ENCODE measurements around the gene MPHOSPH10. TPM values are rescaled to one million over a fixed set of nuclear protein-coding genes. Genes with fewer than 3 reads are reported as not detected.
"Not testable (repeated sequence)": the region's sequence is repeated elsewhere in the genome, so short reads cannot be mapped to it uniquely, and the experiment has no call there.

Gene MPHOSPH10
- total RNA-seq (10 to 100 TPM; 28.3 to 42.3 TPM), total RNA-seq (36.5 to 105 reads per million in 2 donors)

GRCh38 chr2:71130152-71130904 lies at the start of gene MPHOSPH10, which contains the start of gene MCEE:
TSS of gene MPHOSPH10 (plus strand) at chr2:71130634. CDS start at chr2:71130666, 32 bp downstream.
TSS of gene MCEE (minus strand) at chr2:71130229. CDS start at chr2:71130219, 10 bp downstream.
- Mint-ChIP-seq H3K27ac (no peak within 1 kb of the TSS), H3K27me3 (no peaks in the 10 kb centered on the region), H3K36me3 (ENCODE audit: low read depth) (peaks cover 2% of the 10 kb centered on the region), H3K4me1 (peaks cover 12% of the 10 kb centered on the region), H3K4me3 (no peak within 1 kb of the TSS)
- no peaks in the 10 kb centered on the region for H3K9me3 ChIP-seq (ENCODE audit: control insufficient read depth, low read length, poor library complexity, severe bottlenecking)
- DNase-seq: peak; percentile 78 to 86 (median 82)
- peak; percentile 91 for ATAC-seq

GRCh38 chr2:71082402-71083252 lies 47.8 kb upstream of the MPHOSPH10 start:
- Mint-ChIP-seq H3K4me3 (peak overlapping the region; percentile 39), H3K27ac (no peak overlapping the region), H3K4me1 (peaks cover 5% of the 10 kb centered on the region), H3K36me3 (ENCODE audit: low read depth) (peaks cover 8% of the 10 kb centered on the region), H3K27me3 (peaks cover 10% of the 10 kb centered on the region)
- DNase-seq (no peak), ATAC-seq (peak; percentile 35)
- no peaks in the 10 kb centered on the region for H3K9me3 ChIP-seq (ENCODE audit: control insufficient read depth, low read length, poor library complexity, severe bottlenecking)

DNA sequence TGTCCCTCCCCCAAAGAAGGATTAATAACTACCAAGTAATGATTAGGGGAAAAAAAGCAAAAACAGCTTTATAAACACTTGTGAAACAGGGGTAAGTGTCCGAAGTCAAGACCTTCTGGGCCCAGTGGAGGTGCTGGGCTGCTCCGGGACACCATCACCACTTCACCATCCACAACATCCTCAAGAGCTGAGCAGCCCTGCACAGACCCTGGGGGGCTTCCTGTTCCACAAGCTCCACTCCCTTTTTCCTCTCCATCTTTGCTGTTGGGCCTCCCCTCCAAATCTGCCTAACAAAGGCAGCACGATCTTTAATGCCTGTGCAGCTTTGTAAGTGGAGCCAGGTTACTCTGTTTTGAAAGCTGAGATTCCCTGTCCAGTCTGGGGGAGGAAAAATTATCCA lies 47.1 kb upstream of the MPHOSPH10 start:
- ATAC-seq; H3K4me3 Mint-ChIP-seq; H3K27ac Mint-ChIP-seq; H3K9me3 ChIP-seq (ENCODE audit: control insufficient read depth, low read length, poor library complexity, severe bottlenecking); H3K36me3 Mint-ChIP-seq (ENCODE audit: low read depth); H3K4me1 Mint-ChIP-seq; DNase-seq: not testable (repeated sequence)
- peaks cover 14% of the 10 kb centered on the region for H3K27me3 Mint-ChIP-seq

DNA sequence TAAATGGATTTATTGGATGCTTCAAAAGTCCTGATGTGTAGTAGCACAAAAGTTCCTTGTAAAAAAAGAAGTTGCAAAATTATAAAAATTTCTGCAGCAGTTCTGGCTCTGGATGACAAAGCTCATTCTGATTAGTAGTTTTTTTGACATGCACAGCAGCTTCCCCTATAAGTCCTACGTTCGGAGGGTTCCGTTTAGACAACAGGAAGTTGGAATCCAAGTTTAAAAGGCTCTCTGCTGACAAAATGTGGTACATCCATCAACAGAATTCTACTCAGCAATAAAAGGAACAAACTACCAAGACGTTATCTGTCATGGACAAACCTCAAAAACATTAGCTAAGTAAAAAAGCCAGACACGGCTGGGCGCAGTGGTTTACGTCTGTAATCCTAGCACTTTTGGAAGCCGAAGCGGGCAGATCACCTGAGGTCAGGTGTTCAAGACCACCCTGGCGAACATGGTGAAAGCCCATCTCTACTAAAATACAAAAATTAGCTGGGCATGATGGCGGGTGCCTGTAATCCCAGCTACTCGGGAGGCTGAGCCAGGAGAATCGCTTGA lies 46.6 kb upstream of the MPHOSPH10 start:
- not testable (repeated sequence) for H3K36me3 Mint-ChIP-seq (ENCODE audit: low read depth); H3K4me1 Mint-ChIP-seq; DNase-seq; H3K9me3 ChIP-seq (ENCODE audit: control insufficient read depth, low read length, poor library complexity, severe bottlenecking); ATAC-seq; H3K27ac Mint-ChIP-seq
- H3K27me3 Mint-ChIP-seq: peaks cover 19% of the 10 kb centered on the region
- H3K4me3 Mint-ChIP-seq: peak overlapping the region; percentile 60

- not testable (repeated sequence) for DNase-seq; H3K27ac Mint-ChIP-seq; H3K36me3 Mint-ChIP-seq (ENCODE audit: low read depth); H3K4me1 Mint-ChIP-seq; ATAC-seq; H3K4me3 Mint-ChIP-seq; H3K9me3 ChIP-seq (ENCODE audit: control insufficient read depth, low read length, poor library complexity, severe bottlenecking)
- H3K27me3 Mint-ChIP-seq: peaks cover 35% of the 10 kb centered on the region
Observed at GRCh38 chr2:71085325-71086003, 45.0 kb upstream of the MPHOSPH10 start.

DNA sequence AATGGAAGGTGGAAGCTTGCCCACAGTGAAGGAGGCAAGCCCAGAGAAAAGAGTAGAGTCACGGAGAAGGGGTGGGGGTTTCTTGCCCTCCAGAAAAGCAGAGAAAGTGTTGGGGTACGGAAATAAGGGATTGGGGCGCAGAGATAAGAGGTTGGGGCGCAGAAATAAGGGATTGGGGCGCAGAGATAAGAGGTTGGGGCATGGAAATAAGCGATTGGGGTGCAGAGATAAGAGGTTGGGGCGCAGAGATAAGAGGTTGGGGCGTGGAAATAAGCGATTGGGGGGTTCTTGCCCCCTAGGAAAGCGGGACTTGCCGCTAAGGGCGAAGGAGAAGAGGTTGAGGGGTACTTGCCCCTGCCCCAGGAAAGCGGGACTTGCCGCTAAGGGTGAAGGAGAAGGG lies 41.0 kb upstream of the MPHOSPH10 start:
- DNase-seq; H3K4me1 Mint-ChIP-seq; H3K4me3 Mint-ChIP-seq; H3K36me3 Mint-ChIP-seq (ENCODE audit: low read depth); H3K9me3 ChIP-seq (ENCODE audit: control insufficient read depth, low read length, poor library complexity, severe bottlenecking); ATAC-seq: not testable (repeated sequence)
- Mint-ChIP-seq H3K27me3 (peaks cover 42% of the 10 kb centered on the region), H3K27ac (peak overlapping the region; percentile 24)

- ATAC-seq; H3K4me1 Mint-ChIP-seq; H3K9me3 ChIP-seq (ENCODE audit: control insufficient read depth, low read length, poor library complexity, severe bottlenecking); DNase-seq; H3K27ac Mint-ChIP-seq; H3K4me3 Mint-ChIP-seq; H3K36me3 Mint-ChIP-seq (ENCODE audit: low read depth): not testable (repeated sequence)
- H3K27me3 Mint-ChIP-seq: peaks cover 40% of the 10 kb centered on the region
Observed at GRCh38 chr2:71091808-71092207, 38.6 kb upstream of the MPHOSPH10 start.

- peaks cover 32% of the 10 kb centered on the region for H3K27me3 Mint-ChIP-seq
- not testable (repeated sequence) for ATAC-seq; H3K4me3 Mint-ChIP-seq; DNase-seq; H3K4me1 Mint-ChIP-seq; H3K36me3 Mint-ChIP-seq (ENCODE audit: low read depth); H3K9me3 ChIP-seq (ENCODE audit: control insufficient read depth, low read length, poor library complexity, severe bottlenecking); H3K27ac Mint-ChIP-seq
Observed at GRCh38 chr2:71092491-71093260, 37.8 kb upstream of the MPHOSPH10 start.

DNA sequence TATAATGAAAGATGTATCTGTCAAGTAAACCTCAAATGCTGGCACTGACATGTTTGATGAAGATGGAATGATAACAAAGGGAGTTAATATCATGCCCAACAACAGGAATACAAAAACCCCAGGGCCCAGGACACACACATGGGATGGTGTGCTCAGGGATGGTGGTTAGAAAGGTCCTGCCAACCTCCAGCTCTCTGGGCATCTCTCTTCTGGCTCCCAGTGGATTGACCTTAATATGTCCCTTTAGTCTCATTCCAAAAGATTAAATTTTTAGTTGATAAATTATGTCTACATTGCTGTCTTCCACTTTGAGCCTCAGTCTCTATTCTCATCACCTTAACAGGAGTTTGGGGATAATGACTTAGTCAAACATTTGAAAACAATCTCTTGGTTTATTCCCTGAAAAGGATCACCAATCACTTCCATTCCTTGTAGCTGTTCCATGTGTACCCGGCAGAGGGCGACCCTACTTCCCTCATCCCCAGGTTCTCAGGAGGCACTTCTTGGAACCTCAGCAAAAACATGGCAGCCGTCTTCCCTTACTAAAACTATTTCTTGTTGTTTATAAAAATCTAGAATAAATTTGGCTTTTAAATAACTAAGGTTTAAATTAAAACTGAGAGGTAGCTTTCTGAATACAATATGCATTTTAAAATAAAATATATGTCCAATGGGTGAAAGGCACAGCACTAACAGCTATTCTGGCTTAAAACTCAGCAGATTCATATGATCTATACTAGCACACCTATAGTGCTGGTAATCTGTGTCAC lies 30.1 kb upstream of the MPHOSPH10 start:
- peak; percentile 70 for ATAC-seq
- no peak overlapping the region for H3K27ac Mint-ChIP-seq

GRCh38 chr2:71101656-71102055 lies 28.8 kb upstream of the MPHOSPH10 start:
- DNase-seq: no peak
- no peaks in the 10 kb centered on the region for H3K27me3 Mint-ChIP-seq

More for the DNA sequence above, 30.1 kb upstream of the MPHOSPH10 start:
- peaks cover 2% of the 10 kb centered on the region for H3K4me1 Mint-ChIP-seq
- peak in 2 of 3 donors; percentile 20 for DNase-seq
- no peaks in the 10 kb centered on the region for H3K36me3 Mint-ChIP-seq (ENCODE audit: low read depth)
- no peaks in the 10 kb centered on the region for H3K27me3 Mint-ChIP-seq
- no peak overlapping the region for H3K4me3 Mint-ChIP-seq
- no peaks in the 10 kb centered on the region for H3K9me3 ChIP-seq (ENCODE audit: control insufficient read depth, low read length, poor library complexity, severe bottlenecking)

DNA sequence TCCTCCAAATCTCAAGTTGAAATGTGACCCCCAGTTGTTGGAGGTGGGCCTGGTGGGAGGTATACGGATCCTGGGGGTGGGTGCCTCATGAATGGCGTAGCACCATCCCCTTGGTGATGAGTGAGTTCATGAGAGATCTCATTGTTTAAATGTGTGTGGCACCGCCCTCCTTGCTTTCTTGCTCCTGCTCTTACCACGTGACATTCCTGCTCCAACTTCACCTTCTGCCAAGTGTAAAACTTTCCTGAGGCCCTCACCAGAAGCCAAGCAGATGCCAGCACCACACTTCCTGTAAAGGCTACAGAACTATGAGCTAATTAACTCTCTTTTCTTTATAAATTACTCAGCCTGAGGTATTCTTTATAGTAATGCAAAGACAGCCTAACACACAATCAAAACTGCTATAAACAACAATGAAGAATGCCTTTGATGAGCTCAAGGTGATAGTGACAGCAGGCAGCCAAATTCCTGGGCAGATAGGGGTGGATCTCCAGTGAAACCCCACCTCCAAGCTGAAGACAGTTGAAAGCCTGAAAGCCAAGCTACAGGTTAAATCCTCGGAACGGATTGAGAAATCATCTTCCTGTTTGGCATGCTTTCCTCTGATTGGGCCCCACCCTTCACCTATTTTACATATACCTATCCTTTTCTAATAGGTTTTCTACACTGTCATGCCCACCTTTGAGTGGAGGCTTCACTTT lies 27.3 kb upstream of the MPHOSPH10 start:
- Mint-ChIP-seq H3K27me3 (no peaks in the 10 kb centered on the region), H3K36me3 (ENCODE audit: low read depth) (no peaks in the 10 kb centered on the region), H3K4me1 (peaks cover 2% of the 10 kb centered on the region), H3K27ac (no peak overlapping the region), H3K4me3 (no peak overlapping the region)
- H3K9me3 ChIP-seq (ENCODE audit: control insufficient read depth, low read length, poor library complexity, severe bottlenecking): no peaks in the 10 kb centered on the region
- ATAC-seq (no peak), DNase-seq (no peak)

More at GRCh38 chr2:71101656-71102055, 28.8 kb upstream of the MPHOSPH10 start:
- H3K4me1 Mint-ChIP-seq: peaks cover 2% of the 10 kb centered on the region
- H3K27ac Mint-ChIP-seq: no peak overlapping the region
- no peaks in the 10 kb centered on the region for H3K36me3 Mint-ChIP-seq (ENCODE audit: low read depth)
- no peaks in the 10 kb centered on the region for H3K9me3 ChIP-seq (ENCODE audit: control insufficient read depth, low read length, poor library complexity, severe bottlenecking)
- no peak for ATAC-seq
- H3K4me3 Mint-ChIP-seq: no peak overlapping the region
